OCI-LY3 (cell line): Measurements from ENCODE around the gene PAPOLG.

Experiments used
- H2AFZ ChIP-seq: fragments of 200-600, 300-600 bp; shearing (Covaris generic); 2 replicates; pipeline ENCODE4 v1.6.0; 2014; ENCODE audit warnings: antibody characterized with exemption, low read depth, low read length
- H3K27ac ChIP-seq: fragments of 200-600, 300-600 bp; sonication (generic); 2 replicates; pipeline ENCODE4 v1.5.1; 2014; ENCODE audit warnings: mild to moderate bottlenecking, low read length, moderate library complexity, mixed read lengths
- H3K27me3 ChIP-seq: fragments of 200-600, 300-600 bp; sonication (generic); 2 replicates; pipeline ENCODE4 v1.6.1; 2014; ENCODE audit warnings: low read depth, low read length, mixed read lengths
- H3K36me3 ChIP-seq: fragments of 200-600, 300-600 bp; sonication (generic); replicated peaks from 2 replicates; pipeline ENCODE3; 2014; ENCODE audit warnings: low read depth, low read length, mixed read lengths
- H3K4me1 ChIP-seq: fragments of 300-600, 200-600 bp; sonication (generic); 2 replicates; pipeline ENCODE4 v1.6.1; 2014; ENCODE audit warnings: low read length, mixed read lengths
- H3K4me2 ChIP-seq: fragments of 200-600, 300-600 bp; sonication (generic); 2 replicates; pipeline ENCODE4 v1.6.1; 2014; ENCODE audit warnings: low read length, mixed read lengths
- H3K4me3 ChIP-seq: fragments of 300-600, 200-600 bp; sonication (generic); 2 replicates; pipeline ENCODE4 v1.5.1; 2014; ENCODE audit warnings: antibody characterized with exemption, mild to moderate bottlenecking, low read length, moderate library complexity
- H3K79me2 ChIP-seq: fragments of 300-600, 200-600 bp; shearing (Covaris generic); 2 replicates; pipeline ENCODE4 v1.6.1; 2014; ENCODE audit warnings: mild to moderate bottlenecking, low read length, mixed read lengths
- H3K9ac ChIP-seq: fragments of 300-600, 200-600 bp; shearing (Covaris generic); 2 replicates; pipeline ENCODE4 v1.6.0; 2014; ENCODE audit warnings: mild to moderate bottlenecking, low read length, moderate library complexity
- H3K9me3 ChIP-seq: fragments of 200-600, 300-600 bp; shearing (Covaris generic); 2 replicates; pipeline ENCODE4 v1.6.1; 2014; ENCODE audit warnings: low read length, mixed read lengths; ENCODE audit not compliant: insufficient read depth
- H4K20me1 ChIP-seq: fragments of 200-600, 300-600 bp; sonication (generic); 2 replicates; pipeline ENCODE4 v1.6.1; 2016; ENCODE audit warnings: low read length, mixed read lengths; ENCODE audit not compliant: insufficient read depth
- CTCF ChIP-seq: fragments of 200-600, 300-600 bp; sonication (generic); IDR thresholded peaks from 2 replicates; pipeline ENCODE4 v1.5.1; 2014; ENCODE audit warnings: antibody characterized with exemption, low read length, low read depth
- EZH2phosphoT487 ChIP-seq: fragments of 200-600 bp; shearing (Covaris generic); IDR thresholded peaks from 2 replicates; pipeline ENCODE4 v1.6.1; 2018; ENCODE audit warnings: antibody characterized with exemption, mixed run types, low read depth

The PAPOLG gene

GRCh38 chr2:60838481-60838880, 82.4 kb downstream of the PAPOLG start:
- H3K9ac ChIP-seq = no peak overlapping the region
- peaks cover 87% of the 10 kb centered on the region for H3K4me1 ChIP-seq
- no peak overlapping the region for H3K4me2 ChIP-seq
- TF ChIP-seq EZH2phosphoT487 (no peak), CTCF (no peak)
- no peak overlapping the region for H2AFZ ChIP-seq
- H3K27me3 ChIP-seq = no peaks in the 10 kb centered on the region
- peaks cover 3% of the 10 kb centered on the region; the same call in 1 of the 2 replicates for H3K9me3 ChIP-seq
- no peaks in the 10 kb centered on the region for H4K20me1 ChIP-seq
- H3K36me3 ChIP-seq = no peaks in the 10 kb centered on the region
- peak overlapping the region; percentile 87; the same call in 1 of the 2 replicates for H3K27ac ChIP-seq
- H3K4me3 ChIP-seq = no peak overlapping the region
- no peaks in the 10 kb centered on the region for H3K79me2 ChIP-seq

GRCh38 chr2:60839126-60839813, 83.2 kb downstream of the PAPOLG start:
- H2AFZ ChIP-seq = peak overlapping the region; percentile 39; the same call in 1 of the 2 replicates
- H3K9ac ChIP-seq = peak overlapping the region; percentile 51; the same call in 1 of the 2 replicates

GRCh38 chr2:60840880-60841279, 84.8 kb downstream of the PAPOLG start:
- no peaks in the 10 kb centered on the region for H3K79me2 ChIP-seq
- no peaks in the 10 kb centered on the region for H4K20me1 ChIP-seq
- TF ChIP-seq EZH2phosphoT487 (no peak), CTCF (no peak)
- H3K27ac ChIP-seq = peak overlapping the region; percentile 87
- H3K4me1 ChIP-seq = peaks cover 82% of the 10 kb centered on the region
- H3K9me3 ChIP-seq = peaks cover 3% of the 10 kb centered on the region; the same call in 1 of the 2 replicates
- H3K36me3 ChIP-seq = no peaks in the 10 kb centered on the region
- H3K27me3 ChIP-seq = no peaks in the 10 kb centered on the region
- H2AFZ ChIP-seq = peak overlapping the region; percentile 35; the same call in 1 of the 2 replicates
- H3K4me3 ChIP-seq = peak overlapping the region; percentile 57
- peak overlapping the region; percentile 51 for H3K9ac ChIP-seq
- H3K4me2 ChIP-seq = peak overlapping the region; percentile 61

More at GRCh38 chr2:60839126-60839813, 83.2 kb downstream of the PAPOLG start:
- H3K27ac ChIP-seq = peak overlapping the region; percentile 87
- no peaks in the 10 kb centered on the region for H3K79me2 ChIP-seq
- H3K9me3 ChIP-seq = peaks cover 3% of the 10 kb centered on the region; the same call in 1 of the 2 replicates
- no peaks in the 10 kb centered on the region for H3K36me3 ChIP-seq
- H3K4me1 ChIP-seq = peaks cover 87% of the 10 kb centered on the region
- TF ChIP-seq EZH2phosphoT487 = no peak
- peak; percentile 49 for TF ChIP-seq CTCF
- H4K20me1 ChIP-seq = no peaks in the 10 kb centered on the region
- peak overlapping the region; percentile 61 for H3K4me2 ChIP-seq
- H3K27me3 ChIP-seq = no peaks in the 10 kb centered on the region
- H3K4me3 ChIP-seq = peak overlapping the region; percentile 21; the same call in 1 of the 2 replicates

- Histone ChIP-seq H3K9me3 (peaks cover 3% of the 10 kb centered on the region; the same call in 1 of the 2 replicates), H3K4me2 (no peak overlapping the region)
These were observed 86.9 kb downstream of the PAPOLG start for GRCh38 chr2:60843006-60843405.

More at GRCh38 chr2:60843006-60843405, 86.9 kb downstream of the PAPOLG start:
- TF ChIP-seq CTCF (no peak), EZH2phosphoT487 (no peak)
- H3K9ac ChIP-seq = no peak overlapping the region
- H3K27ac ChIP-seq = no peak overlapping the region
- no peak overlapping the region for H3K4me3 ChIP-seq
- no peaks in the 10 kb centered on the region for H3K36me3 ChIP-seq
- H2AFZ ChIP-seq = no peak overlapping the region
- no peaks in the 10 kb centered on the region for H3K79me2 ChIP-seq
- H3K4me1 ChIP-seq = peaks cover 68% of the 10 kb centered on the region
- H3K27me3 ChIP-seq = no peaks in the 10 kb centered on the region
- no peaks in the 10 kb centered on the region for H4K20me1 ChIP-seq
